GM23338 (cell line): ENCODE data around the gene MAP1LC3B. TPM values are rescaled to one million over a fixed set of nuclear protein-coding genes. Genes with fewer than 3 reads are reported as not detected.

Experiments
- ATAC-seq: fragments of 200-7000 bp; cut with Tn5 transposase; 3 replicates; pipeline ENCODE4 v1.9.1; 2020
- DNase-seq: peaks from one replicate; pipeline ENCODE4 v3.0.0-alpha.2; 2015; ENCODE audit warnings: low spot score
- H2AFZ ChIP-seq: fragments of 200-600 bp; sonication (generic); 2 replicates; pipeline ENCODE4 v1.8.0; 2016; ENCODE audit warnings: antibody characterized with exemption, mild to moderate bottlenecking, moderate library complexity
- H3F3A ChIP-seq: fragments of 200-600 bp; sonication (generic); replicated peaks from 2 replicates; pipeline ENCODE4 v1.8.0; 2017; ENCODE audit warnings: antibody characterized with exemption, mixed run types, low read depth
- H3K27ac ChIP-seq: fragments of 200-600 bp; sonication (generic); 2 replicates; pipeline ENCODE4 v1.6.1; 2016; ENCODE audit warnings: low read depth
- H3K27me3 ChIP-seq: fragments of 200-600 bp; sonication (generic); 2 replicates; pipeline ENCODE4 v1.8.0; 2016; ENCODE audit warnings: mild to moderate bottlenecking, mixed run types, moderate library complexity; ENCODE audit not compliant: insufficient read depth
- H3K36me3 ChIP-seq: fragments of 200-600 bp; sonication (generic); 2 replicates; pipeline ENCODE4 v1.8.0; 2016; ENCODE audit warnings: mild to moderate bottlenecking; ENCODE audit not compliant: insufficient read depth
- H3K4me1 ChIP-seq: fragments of 200-600 bp; sonication (generic); 2 replicates; pipeline ENCODE4 v1.8.0; 2016; ENCODE audit warnings: mild to moderate bottlenecking, moderate library complexity; ENCODE audit not compliant: insufficient read depth
- H3K4me2 ChIP-seq: fragments of 200-600 bp; sonication (generic); 2 replicates; pipeline ENCODE4 v1.7.1; 2017; ENCODE audit warnings: mixed run types
- H3K4me3 ChIP-seq: fragments of 200-600 bp; sonication (generic); 2 replicates; pipeline ENCODE4 v1.6.1; 2016; ENCODE audit warnings: mixed run types
- H3K79me2 ChIP-seq: fragments of 200-600 bp; sonication (generic); replicated peaks from 2 replicates; pipeline ENCODE4 v1.8.0; 2017; ENCODE audit warnings: mild to moderate bottlenecking; ENCODE audit not compliant: insufficient read depth
- H3K9me2 ChIP-seq: fragments of 200-600 bp; sonication (generic); 2 replicates; pipeline ENCODE4 v1.8.0; 2017; ENCODE audit not compliant: insufficient read depth
- H4K20me1 ChIP-seq: fragments of 200-600 bp; sonication (generic); replicated peaks from 2 replicates; pipeline ENCODE4 v1.8.0; 2017; ENCODE audit warnings: mild to moderate bottlenecking; ENCODE audit not compliant: insufficient read depth
- H3K27ac Mint-ChIP-seq: 2 replicates; pipeline ENCODE4 v1.8.0; 2020; ENCODE audit warnings: inconsistent platforms, mild to moderate bottlenecking, moderate library complexity, mixed read lengths
- H3K27me3 Mint-ChIP-seq: 3 replicates; pipeline ENCODE4 v1.8.0; 2022; ENCODE audit warnings: low read depth, mild to moderate bottlenecking, moderate library complexity, mixed read lengths, inconsistent platforms; ENCODE audit not compliant: insufficient read depth, poor library complexity
- H3K36me3 Mint-ChIP-seq: 3 replicates; pipeline ENCODE4 v1.8.0; 2021; ENCODE audit warnings: low read depth, mild to moderate bottlenecking, inconsistent platforms, moderate library complexity, mixed read lengths
- H3K4me1 Mint-ChIP-seq: 3 replicates; pipeline ENCODE4 v1.8.0; 2020; ENCODE audit warnings: mild to moderate bottlenecking, inconsistent platforms, mixed read lengths
- H3K4me3 Mint-ChIP-seq: 3 replicates; pipeline ENCODE4 v1.8.0; 2021; ENCODE audit warnings: moderate library complexity, mild to moderate bottlenecking, inconsistent platforms, mixed read lengths
- H3K9me3 Mint-ChIP-seq: 3 replicates; pipeline ENCODE4 v1.8.0; 2020; ENCODE audit warnings: moderate library complexity, mild to moderate bottlenecking, inconsistent platforms, mixed read lengths
- EZH2 ChIP-seq: fragments of 200-600 bp; sonication (generic); IDR thresholded peaks from one replicate; pipeline ENCODE4 v1.8.0; 2017; ENCODE audit warnings: antibody characterized with exemption, mild to moderate bottlenecking, low read depth; ENCODE audit not compliant: unreplicated experiment
- STAT1 ChIP-seq: IDR thresholded peaks from one replicate; pipeline ENCODE4 v1.6.1; 2016; ENCODE audit warnings: antibody characterized with exemption; ENCODE audit not compliant: unreplicated experiment
- ZNF114 ChIP-seq: fragments of 250-450 bp; sonication (Bioruptor Pico); IDR thresholded peaks from 2 replicates; pipeline ENCODE4 v1.5.0; 2020; ENCODE audit warnings: mild to moderate bottlenecking, moderate library complexity
- polyA plus RNA-seq: library from polyadenylated mRNA; unstranded; fragments of >200 nt; fragmentation: Nextera tagmentation; extraction: Ambion mirVana; gene quantifications from 2 replicates; pipeline ENCODE4 v1.2.1, GENCODE V29; 2016
- total RNA-seq: library from RNA; depleted of rRNA; stranded (reverse); fragments of >200 nt; shearing (Covaris generic); gene quantifications from 2 replicates; pipeline ENCODE4 v1.2.3, GENCODE V29; 2014
- TF ChIP-seq, protein P1 (sequence below): fragments of 250-450 bp; sonication (Bioruptor Pico); IDR thresholded peaks from 2 replicates; pipeline ENCODE4 v1.5.0; 2020; ENCODE audit warnings: mild to moderate bottlenecking, moderate library complexity
- TF ChIP-seq, protein P2 (sequence below), 2 experiments: fragments of 200-600 bp in 1 of 2; sonication (generic) in 1 of 2; conservative IDR thresholded peaks; 2 replicates each; pipeline versions ENCODE4 v1.5.1 to v1.6.1; 2016 to 2017; ENCODE audit warnings: antibody characterized with exemption in 2 of 2, low read depth in 2 of 2, mild to moderate bottlenecking in 2 of 2, moderate library complexity in 1 of 2

Gene MAP1LC3B
- total and polyA plus RNA-seq, 2 experiments from 2014 or later: 35.9 to 80.2 TPM

DNA sequence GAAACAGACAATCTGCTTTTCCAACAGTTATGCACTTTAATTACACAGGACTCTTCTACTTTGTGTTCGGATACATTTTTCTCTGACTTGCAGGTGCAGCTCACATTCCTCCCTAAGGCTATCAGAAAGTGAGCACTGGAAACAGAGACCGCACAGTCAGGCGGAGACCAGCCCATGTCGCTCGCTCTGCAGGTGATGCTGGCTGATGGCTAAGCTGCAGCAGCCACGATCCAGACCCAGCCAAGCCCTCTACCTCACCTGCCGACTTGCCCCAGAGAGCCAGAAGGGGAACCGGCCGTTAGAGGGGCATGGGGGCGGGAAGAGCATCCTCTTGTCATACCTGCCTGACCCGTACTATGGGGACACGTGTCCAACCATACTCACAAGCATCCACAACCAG, 33.8 kb downstream of the MAP1LC3B start (continued):
- TF ChIP-seq, protein P1, sequence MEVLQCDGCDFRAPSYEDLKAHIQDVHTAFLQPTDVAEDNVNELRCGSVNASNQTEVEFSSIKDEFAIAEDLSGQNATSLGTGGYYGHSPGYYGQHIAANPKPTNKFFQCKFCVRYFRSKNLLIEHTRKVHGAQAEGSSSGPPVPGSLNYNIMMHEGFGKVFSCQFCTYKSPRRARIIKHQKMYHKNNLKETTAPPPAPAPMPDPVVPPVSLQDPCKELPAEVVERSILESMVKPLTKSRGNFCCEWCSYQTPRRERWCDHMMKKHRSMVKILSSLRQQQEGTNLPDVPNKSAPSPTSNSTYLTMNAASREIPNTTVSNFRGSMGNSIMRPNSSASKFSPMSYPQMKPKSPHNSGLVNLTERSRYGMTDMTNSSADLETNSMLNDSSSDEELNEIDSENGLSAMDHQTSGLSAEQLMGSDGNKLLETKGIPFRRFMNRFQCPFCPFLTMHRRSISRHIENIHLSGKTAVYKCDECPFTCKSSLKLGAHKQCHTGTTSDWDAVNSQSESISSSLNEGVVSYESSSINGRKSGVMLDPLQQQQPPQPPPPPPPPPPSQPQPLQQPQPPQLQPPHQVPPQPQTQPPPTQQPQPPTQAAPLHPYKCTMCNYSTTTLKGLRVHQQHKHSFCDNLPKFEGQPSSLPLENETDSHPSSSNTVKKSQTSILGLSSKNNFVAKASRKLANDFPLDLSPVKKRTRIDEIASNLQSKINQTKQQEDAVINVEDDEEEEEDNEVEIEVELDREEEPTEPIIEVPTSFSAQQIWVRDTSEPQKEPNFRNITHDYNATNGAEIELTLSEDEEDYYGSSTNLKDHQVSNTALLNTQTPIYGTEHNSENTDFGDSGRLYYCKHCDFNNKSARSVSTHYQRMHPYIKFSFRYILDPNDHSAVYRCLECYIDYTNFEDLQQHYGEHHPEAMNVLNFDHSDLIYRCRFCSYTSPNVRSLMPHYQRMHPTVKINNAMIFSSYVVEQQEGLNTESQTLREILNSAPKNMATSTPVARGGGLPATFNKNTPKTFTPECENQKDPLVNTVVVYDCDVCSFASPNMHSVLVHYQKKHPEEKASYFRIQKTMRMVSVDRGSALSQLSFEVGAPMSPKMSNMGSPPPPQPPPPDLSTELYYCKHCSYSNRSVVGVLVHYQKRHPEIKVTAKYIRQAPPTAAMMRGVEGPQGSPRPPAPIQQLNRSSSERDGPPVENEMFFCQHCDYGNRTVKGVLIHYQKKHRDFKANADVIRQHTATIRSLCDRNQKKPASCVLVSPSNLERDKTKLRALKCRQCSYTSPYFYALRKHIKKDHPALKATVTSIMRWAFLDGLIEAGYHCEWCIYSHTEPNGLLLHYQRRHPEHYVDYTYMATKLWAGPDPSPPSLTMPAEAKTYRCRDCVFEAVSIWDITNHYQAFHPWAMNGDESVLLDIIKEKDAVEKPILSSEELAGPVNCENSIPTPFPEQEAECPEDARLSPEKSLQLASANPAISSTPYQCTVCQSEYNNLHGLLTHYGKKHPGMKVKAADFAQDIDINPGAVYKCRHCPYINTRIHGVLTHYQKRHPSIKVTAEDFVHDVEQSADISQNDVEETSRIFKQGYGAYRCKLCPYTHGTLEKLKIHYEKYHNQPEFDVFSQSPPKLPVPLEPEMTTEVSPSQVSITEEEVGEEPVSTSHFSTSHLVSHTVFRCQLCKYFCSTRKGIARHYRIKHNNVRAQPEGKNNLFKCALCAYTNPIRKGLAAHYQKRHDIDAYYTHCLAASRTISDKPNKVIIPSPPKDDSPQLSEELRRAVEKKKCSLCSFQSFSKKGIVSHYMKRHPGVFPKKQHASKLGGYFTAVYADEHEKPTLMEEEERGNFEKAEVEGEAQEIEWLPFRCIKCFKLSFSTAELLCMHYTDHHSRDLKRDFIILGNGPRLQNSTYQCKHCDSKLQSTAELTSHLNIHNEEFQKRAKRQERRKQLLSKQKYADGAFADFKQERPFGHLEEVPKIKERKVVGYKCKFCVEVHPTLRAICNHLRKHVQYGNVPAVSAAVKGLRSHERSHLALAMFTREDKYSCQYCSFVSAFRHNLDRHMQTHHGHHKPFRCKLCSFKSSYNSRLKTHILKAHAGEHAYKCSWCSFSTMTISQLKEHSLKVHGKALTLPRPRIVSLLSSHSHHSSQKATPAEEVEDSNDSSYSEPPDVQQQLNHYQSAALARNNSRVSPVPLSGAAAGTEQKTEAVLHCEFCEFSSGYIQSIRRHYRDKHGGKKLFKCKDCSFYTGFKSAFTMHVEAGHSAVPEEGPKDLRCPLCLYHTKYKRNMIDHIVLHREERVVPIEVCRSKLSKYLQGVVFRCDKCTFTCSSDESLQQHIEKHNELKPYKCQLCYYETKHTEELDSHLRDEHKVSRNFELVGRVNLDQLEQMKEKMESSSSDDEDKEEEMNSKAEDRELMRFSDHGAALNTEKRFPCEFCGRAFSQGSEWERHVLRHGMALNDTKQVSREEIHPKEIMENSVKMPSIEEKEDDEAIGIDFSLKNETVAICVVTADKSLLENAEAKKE (CRISPR knock-in tag): no peak
- TF ChIP-seq, protein P2, sequence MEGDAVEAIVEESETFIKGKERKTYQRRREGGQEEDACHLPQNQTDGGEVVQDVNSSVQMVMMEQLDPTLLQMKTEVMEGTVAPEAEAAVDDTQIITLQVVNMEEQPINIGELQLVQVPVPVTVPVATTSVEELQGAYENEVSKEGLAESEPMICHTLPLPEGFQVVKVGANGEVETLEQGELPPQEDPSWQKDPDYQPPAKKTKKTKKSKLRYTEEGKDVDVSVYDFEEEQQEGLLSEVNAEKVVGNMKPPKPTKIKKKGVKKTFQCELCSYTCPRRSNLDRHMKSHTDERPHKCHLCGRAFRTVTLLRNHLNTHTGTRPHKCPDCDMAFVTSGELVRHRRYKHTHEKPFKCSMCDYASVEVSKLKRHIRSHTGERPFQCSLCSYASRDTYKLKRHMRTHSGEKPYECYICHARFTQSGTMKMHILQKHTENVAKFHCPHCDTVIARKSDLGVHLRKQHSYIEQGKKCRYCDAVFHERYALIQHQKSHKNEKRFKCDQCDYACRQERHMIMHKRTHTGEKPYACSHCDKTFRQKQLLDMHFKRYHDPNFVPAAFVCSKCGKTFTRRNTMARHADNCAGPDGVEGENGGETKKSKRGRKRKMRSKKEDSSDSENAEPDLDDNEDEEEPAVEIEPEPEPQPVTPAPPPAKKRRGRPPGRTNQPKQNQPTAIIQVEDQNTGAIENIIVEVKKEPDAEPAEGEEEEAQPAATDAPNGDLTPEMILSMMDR (conservative IDR thresholded peaks at IDR 0.05; ENCODE audit: low read depth in 2 of 2): no peak
- no peak for TF ChIP-seq STAT1
- TF ChIP-seq EZH2: no peak

DNA sequence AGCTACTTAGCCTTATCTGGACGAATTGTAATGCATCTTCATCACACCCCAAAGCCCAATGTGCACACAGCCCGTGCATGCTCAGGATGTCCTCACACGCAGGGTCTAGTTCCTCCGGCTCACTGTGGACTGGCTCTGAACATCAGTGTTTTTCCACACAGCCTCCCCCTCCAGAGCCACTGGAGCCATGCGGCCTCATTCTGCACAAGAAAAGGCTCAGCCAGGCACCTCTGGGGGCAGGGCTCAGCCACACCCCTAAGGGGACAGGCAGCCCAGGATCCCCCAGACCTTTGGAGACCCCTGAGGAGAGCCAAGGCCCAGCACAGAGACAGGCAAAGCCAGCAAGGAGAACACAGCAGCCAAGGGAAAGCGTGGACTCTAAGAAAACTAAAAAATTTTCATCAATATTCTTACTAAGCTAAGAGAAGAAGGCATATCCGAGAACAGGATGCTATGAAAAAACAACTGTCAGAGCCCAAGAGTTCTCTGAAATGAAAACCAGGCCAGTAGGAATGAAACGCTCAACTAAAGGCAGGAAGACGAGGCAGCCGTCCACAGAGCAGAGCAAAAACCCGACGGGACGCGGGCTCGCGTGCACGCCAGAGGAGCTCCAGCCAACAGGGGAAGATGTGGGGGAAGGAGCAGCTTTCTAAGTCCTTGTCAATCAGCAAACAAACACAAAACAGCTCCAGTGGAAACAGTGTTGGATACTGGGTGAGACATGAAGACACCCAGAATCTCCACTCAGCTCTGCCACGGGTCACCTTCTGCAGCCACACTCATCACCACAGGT, 34.5 kb downstream of the MAP1LC3B start:
- H2AFZ ChIP-seq: no peak overlapping the region
- Mint-ChIP-seq H3K27me3 (peaks cover 12% of the 10 kb centered on the region), H3K4me1 (peaks cover 41% of the 10 kb centered on the region), H3K9me3 (no peaks in the 10 kb centered on the region; the same call in 2 of the 3 replicates), H3K4me3 (no peak overlapping the region), H3K27ac (peak overlapping the region; percentile 36; the same call in 1 of the 2 replicates), H3K36me3 (peaks cover 28% of the 10 kb centered on the region)
- DNase-seq (no peak), ATAC-seq (peak; percentile 68)
- no peaks in the 10 kb centered on the region for H3F3A ChIP-seq
- H4K20me1 ChIP-seq: no peaks in the 10 kb centered on the region; the same call in none of the 2 replicates
- peak overlapping the region; percentile 19; the same call in 1 of the 2 replicates for H3K4me2 ChIP-seq
- H3K4me1 ChIP-seq: peaks cover 20% of the 10 kb centered on the region
- H3K27ac ChIP-seq: peak overlapping the region; percentile 59; the same call in 1 of the 2 replicates
- H3K9me2 ChIP-seq: no peaks in the 10 kb centered on the region
- no peaks in the 10 kb centered on the region for H3K27me3 ChIP-seq
- H3K4me3 ChIP-seq: 0 out of 2 replicates have a peak overlapping the region, but pooled peaks have one; percentile 7
- 0 out of 2 replicates have a peak, but pooled peaks cover 2% of the 10 kb centered on the region for H3K79me2 ChIP-seq
- peaks cover 3% of the 10 kb centered on the region; the same call in 1 of the 2 replicates for H3K36me3 ChIP-seq
- TF ChIP-seq, protein P1 (CRISPR knock-in tag): no peak
- TF ChIP-seq EZH2 (no peak), ZNF114 (CRISPR knock-in tag) (no peak)
